Measurements from ENCODE around the gene ERICH3.

Gene ERICH3

GRCh38 chr1:74586253-74586897 lies 87.2 kb downstream of the ERICH3 start:
- H3K36me3 ChIP-seq (ENCODE audit: control insufficient read depth, insufficient read depth, low read length) = no peaks in the 10 kb centered on the region
- H3K56ac ChIP-seq (ENCODE audit: low read length) = no peak overlapping the region
- H4K8ac ChIP-seq (ENCODE audit: low read depth, low read length) = no peak overlapping the region
- H3K4me2 ChIP-seq (ENCODE audit: low read length) = no peak overlapping the region
- H2BK5ac ChIP-seq (ENCODE audit: low read length) = no peak overlapping the region
- no peak overlapping the region for H3K23ac ChIP-seq (ENCODE audit: low read length)
- no peak overlapping the region for H3K4me3 ChIP-seq (ENCODE audit: low read length)
- H2BK120ac ChIP-seq (ENCODE audit: low read depth, low read length) = no peak overlapping the region
- no peak overlapping the region for H2AK5ac ChIP-seq (ENCODE audit: low read length)
- H3K27me3 ChIP-seq (ENCODE audit: insufficient read depth, low read length, poor library complexity) = no peaks in the 10 kb centered on the region
- H3K79me2 ChIP-seq (ENCODE audit: control insufficient read depth, insufficient read depth, low read length) = no peaks in the 10 kb centered on the region
- no peak overlapping the region for H3K18ac ChIP-seq (ENCODE audit: low read length)
- H3K4ac ChIP-seq (ENCODE audit: low read depth, low read length) = no peak overlapping the region
- H3K79me1 ChIP-seq (ENCODE audit: low read length) = no peaks in the 10 kb centered on the region
- no peak overlapping the region for H3K9ac ChIP-seq (ENCODE audit: low read length)
- no CpG with 5 or more reads among the region's 4 CpGs for WGBS (ENCODE audit: extremely low coverage, insufficient coverage, low lambda C conversion rate)
- H4K5ac ChIP-seq (ENCODE audit: low read length) = no peak overlapping the region
- H2BK15ac ChIP-seq (replicated peaks; ENCODE audit: low read depth) = no peak overlapping the region
- H3K4me1 ChIP-seq (ENCODE audit: control insufficient read depth, low read depth, low read length) = no peaks in the 10 kb centered on the region
- no peak overlapping the region for H3K27ac ChIP-seq (ENCODE audit: low read depth, low read length)
- DNase-seq = no peak

GRCh38 chr1:74584185-74584584 lies 89.4 kb downstream of the ERICH3 start:
- no peak overlapping the region for H2AK5ac ChIP-seq (ENCODE audit: low read length)
- no peaks in the 10 kb centered on the region for H3K36me3 ChIP-seq (ENCODE audit: control insufficient read depth, insufficient read depth, low read length)
- no peak overlapping the region for H3K23ac ChIP-seq (ENCODE audit: low read length)
- no peak overlapping the region for H4K5ac ChIP-seq (ENCODE audit: low read length)
- H3K79me2 ChIP-seq (ENCODE audit: control insufficient read depth, insufficient read depth, low read length) = no peaks in the 10 kb centered on the region
- no peak overlapping the region for H3K56ac ChIP-seq (ENCODE audit: low read length)
- no peaks in the 10 kb centered on the region for H3K4me1 ChIP-seq (ENCODE audit: control insufficient read depth, low read depth, low read length)
- H3K4me3 ChIP-seq (ENCODE audit: low read length) = no peak overlapping the region
- H3K79me1 ChIP-seq (ENCODE audit: low read length) = no peaks in the 10 kb centered on the region
- no peak overlapping the region for H3K18ac ChIP-seq (ENCODE audit: low read length)
- no peak overlapping the region for H4K8ac ChIP-seq (ENCODE audit: low read depth, low read length)
- no peak overlapping the region for H2BK15ac ChIP-seq (replicated peaks; ENCODE audit: low read depth)
- no peak overlapping the region for H3K27ac ChIP-seq (ENCODE audit: low read depth, low read length)
- no peak overlapping the region for H3K4me2 ChIP-seq (ENCODE audit: low read length)
- no CpG with 5 or more reads among the region's 2 CpGs for WGBS (ENCODE audit: extremely low coverage, insufficient coverage, low lambda C conversion rate)
- no peaks in the 10 kb centered on the region for H3K27me3 ChIP-seq (ENCODE audit: insufficient read depth, low read length, poor library complexity)
- H2BK120ac ChIP-seq (ENCODE audit: low read depth, low read length) = no peak overlapping the region
- H3K9ac ChIP-seq (ENCODE audit: low read length) = no peak overlapping the region
- H2BK5ac ChIP-seq (ENCODE audit: low read length) = no peak overlapping the region
- no peak overlapping the region for H3K4ac ChIP-seq (ENCODE audit: low read depth, low read length)
- no peak for DNase-seq

GRCh38 chr1:74583397-74583796 lies 90.2 kb downstream of the ERICH3 start:
- H3K4me2 ChIP-seq (ENCODE audit: low read length) = no peak overlapping the region
- no peaks in the 10 kb centered on the region for H3K79me2 ChIP-seq (ENCODE audit: control insufficient read depth, insufficient read depth, low read length)
- H3K56ac ChIP-seq (ENCODE audit: low read length) = no peak overlapping the region
- H3K18ac ChIP-seq (ENCODE audit: low read length) = no peak overlapping the region
- H3K4me1 ChIP-seq (ENCODE audit: control insufficient read depth, low read depth, low read length) = no peaks in the 10 kb centered on the region
- no peak overlapping the region for H2BK15ac ChIP-seq (replicated peaks; ENCODE audit: low read depth)
- no peaks in the 10 kb centered on the region for H3K79me1 ChIP-seq (ENCODE audit: low read length)
- no peak overlapping the region for H2AK5ac ChIP-seq (ENCODE audit: low read length)
- no peak for DNase-seq
- H4K5ac ChIP-seq (ENCODE audit: low read length) = no peak overlapping the region
- H3K4me3 ChIP-seq (ENCODE audit: low read length) = no peak overlapping the region
- no peak overlapping the region for H3K27ac ChIP-seq (ENCODE audit: low read depth, low read length)
- H3K36me3 ChIP-seq (ENCODE audit: control insufficient read depth, insufficient read depth, low read length) = no peaks in the 10 kb centered on the region
- H2BK5ac ChIP-seq (ENCODE audit: low read length) = no peak overlapping the region
- H4K8ac ChIP-seq (ENCODE audit: low read depth, low read length) = no peak overlapping the region
- H3K27me3 ChIP-seq (ENCODE audit: insufficient read depth, low read length, poor library complexity) = no peaks in the 10 kb centered on the region
- H2BK120ac ChIP-seq (ENCODE audit: low read depth, low read length) = no peak overlapping the region
- no CpG with 5 or more reads among the region's 3 CpGs for WGBS (ENCODE audit: extremely low coverage, insufficient coverage, low lambda C conversion rate)
- no peak overlapping the region for H3K9ac ChIP-seq (ENCODE audit: low read length)
- no peak overlapping the region for H3K23ac ChIP-seq (ENCODE audit: low read length)
- no peak overlapping the region for H3K4ac ChIP-seq (ENCODE audit: low read depth, low read length)

GRCh38 chr1:74579425-74579824 lies 94.2 kb downstream of the ERICH3 start:
- H3K27me3 ChIP-seq (ENCODE audit: insufficient read depth, low read length, poor library complexity) = no peaks in the 10 kb centered on the region
- no peak overlapping the region for H3K4me2 ChIP-seq (ENCODE audit: low read length)
- no peaks in the 10 kb centered on the region for H3K36me3 ChIP-seq (ENCODE audit: control insufficient read depth, insufficient read depth, low read length)
- no peak overlapping the region for H3K27ac ChIP-seq (ENCODE audit: low read depth, low read length)
- H3K23ac ChIP-seq (ENCODE audit: low read length) = no peak overlapping the region
- no peak overlapping the region for H4K5ac ChIP-seq (ENCODE audit: low read length)
- no peaks in the 10 kb centered on the region for H3K4me1 ChIP-seq (ENCODE audit: control insufficient read depth, low read depth, low read length)
- H2BK15ac ChIP-seq (replicated peaks; ENCODE audit: low read depth) = no peak overlapping the region
- no peak overlapping the region for H3K18ac ChIP-seq (ENCODE audit: low read length)
- DNase-seq = no peak
- H3K4me3 ChIP-seq (ENCODE audit: low read length) = no peak overlapping the region
- no peak overlapping the region for H3K9ac ChIP-seq (ENCODE audit: low read length)
- H2AK5ac ChIP-seq (ENCODE audit: low read length) = no peak overlapping the region
- H4K8ac ChIP-seq (ENCODE audit: low read depth, low read length) = no peak overlapping the region
- no peak overlapping the region for H2BK5ac ChIP-seq (ENCODE audit: low read length)
- no peaks in the 10 kb centered on the region for H3K79me2 ChIP-seq (ENCODE audit: control insufficient read depth, insufficient read depth, low read length)
- no CpG with 5 or more reads among the region's 3 CpGs for WGBS (ENCODE audit: extremely low coverage, insufficient coverage, low lambda C conversion rate)
- H3K79me1 ChIP-seq (ENCODE audit: low read length) = no peaks in the 10 kb centered on the region
- H3K4ac ChIP-seq (ENCODE audit: low read depth, low read length) = no peak overlapping the region
- H3K56ac ChIP-seq (ENCODE audit: low read length) = no peak overlapping the region
- H2BK120ac ChIP-seq (ENCODE audit: low read depth, low read length) = no peak overlapping the region

GRCh38 chr1:74578101-74578500 lies 95.5 kb downstream of the ERICH3 start:
- H3K4me3 ChIP-seq (ENCODE audit: low read length) = no peak overlapping the region
- no peak overlapping the region for H3K27ac ChIP-seq (ENCODE audit: low read depth, low read length)
- no peak overlapping the region for H4K5ac ChIP-seq (ENCODE audit: low read length)
- H3K79me1 ChIP-seq (ENCODE audit: low read length) = no peaks in the 10 kb centered on the region
- no peaks in the 10 kb centered on the region for H3K36me3 ChIP-seq (ENCODE audit: control insufficient read depth, insufficient read depth, low read length)
- no CpG with 5 or more reads among the region's 2 CpGs for WGBS (ENCODE audit: extremely low coverage, insufficient coverage, low lambda C conversion rate)
- DNase-seq = no peak
- H3K56ac ChIP-seq (ENCODE audit: low read length) = no peak overlapping the region
- no peak overlapping the region for H4K8ac ChIP-seq (ENCODE audit: low read depth, low read length)
- no peak overlapping the region for H3K4me2 ChIP-seq (ENCODE audit: low read length)
- no peaks in the 10 kb centered on the region for H3K27me3 ChIP-seq (ENCODE audit: insufficient read depth, low read length, poor library complexity)
- H2BK15ac ChIP-seq (replicated peaks; ENCODE audit: low read depth) = no peak overlapping the region
- no peak overlapping the region for H3K23ac ChIP-seq (ENCODE audit: low read length)
- H3K4ac ChIP-seq (ENCODE audit: low read depth, low read length) = no peak overlapping the region
- no peaks in the 10 kb centered on the region for H3K79me2 ChIP-seq (ENCODE audit: control insufficient read depth, insufficient read depth, low read length)
- no peak overlapping the region for H2BK120ac ChIP-seq (ENCODE audit: low read depth, low read length)
- H3K4me1 ChIP-seq (ENCODE audit: control insufficient read depth, low read depth, low read length) = no peaks in the 10 kb centered on the region
- no peak overlapping the region for H3K18ac ChIP-seq (ENCODE audit: low read length)
- H2AK5ac ChIP-seq (ENCODE audit: low read length) = no peak overlapping the region
- no peak overlapping the region for H3K9ac ChIP-seq (ENCODE audit: low read length)
- no peak overlapping the region for H2BK5ac ChIP-seq (ENCODE audit: low read length)

- no peaks in the 10 kb centered on the region for H3K4me1 ChIP-seq (ENCODE audit: control insufficient read depth, low read depth, low read length)
- no peak overlapping the region for H3K4ac ChIP-seq (ENCODE audit: low read depth, low read length)
- H3K23ac ChIP-seq (ENCODE audit: low read length) = no peak overlapping the region
- H3K56ac ChIP-seq (ENCODE audit: low read length) = no peak overlapping the region
- no peaks in the 10 kb centered on the region for H3K27me3 ChIP-seq (ENCODE audit: insufficient read depth, low read length, poor library complexity)
- no peaks in the 10 kb centered on the region for H3K79me2 ChIP-seq (ENCODE audit: control insufficient read depth, insufficient read depth, low read length)
- H3K4me2 ChIP-seq (ENCODE audit: low read length) = no peak overlapping the region
- H3K9ac ChIP-seq (ENCODE audit: low read length) = no peak overlapping the region
- H3K27ac ChIP-seq (ENCODE audit: low read depth, low read length) = no peak overlapping the region
- DNase-seq = peak; percentile 16
- H2BK15ac ChIP-seq (replicated peaks; ENCODE audit: low read depth) = no peak overlapping the region
- no peak overlapping the region for H2BK5ac ChIP-seq (ENCODE audit: low read length)
- no peak overlapping the region for H3K18ac ChIP-seq (ENCODE audit: low read length)
- H3K36me3 ChIP-seq (ENCODE audit: control insufficient read depth, insufficient read depth, low read length) = no peaks in the 10 kb centered on the region
- H4K5ac ChIP-seq (ENCODE audit: low read length) = no peak overlapping the region
- no peak overlapping the region for H2BK120ac ChIP-seq (ENCODE audit: low read depth, low read length)
- H3K4me3 ChIP-seq (ENCODE audit: low read length) = no peak overlapping the region
- WGBS (ENCODE audit: extremely low coverage, insufficient coverage, low lambda C conversion rate) = no CpG with 5 or more reads among the region's 6 CpGs
- no peak overlapping the region for H2AK5ac ChIP-seq (ENCODE audit: low read length)
- no peaks in the 10 kb centered on the region for H3K79me1 ChIP-seq (ENCODE audit: low read length)
- no peak overlapping the region for H4K8ac ChIP-seq (ENCODE audit: low read depth, low read length)
These were observed 101.7 kb downstream of the ERICH3 start for GRCh38 chr1:74571891-74572290.

Measured in mesendoderm (in vitro differentiated cells).